Suprapubic skin (tissue), 3 donors: ENCODE data around the gene CAMTA1.

ENCODE experiments used
- POLR2AphosphoS5 ChIP-seq, 3 donors: sonication (generic); formaldehyde crosslinking; IDR thresholded peaks; one replicate each; pipeline ENCODE4 v1.6.1; 2017; ENCODE audit warnings: antibody characterized with exemption in 3 of 3
- TF ChIP-seq, protein P1 (sequence below), 2 donors: fragments of 200-600 bp in 1 of 2; fragments of 450-650 bp in 1 of 2; sonication (generic) in 1 of 2; IDR thresholded peaks; one replicate each; pipeline ENCODE4 v1.5.1; 2016 to 2019; ENCODE audit warnings: antibody characterized with exemption in 2 of 2, mild to moderate bottlenecking in 1 of 2, moderate library complexity in 1 of 2

GRCh38 chr1:7063981-7064380 is 278.7 kb downstream of the CAMTA1 start:
- TF ChIP-seq, protein P1, sequence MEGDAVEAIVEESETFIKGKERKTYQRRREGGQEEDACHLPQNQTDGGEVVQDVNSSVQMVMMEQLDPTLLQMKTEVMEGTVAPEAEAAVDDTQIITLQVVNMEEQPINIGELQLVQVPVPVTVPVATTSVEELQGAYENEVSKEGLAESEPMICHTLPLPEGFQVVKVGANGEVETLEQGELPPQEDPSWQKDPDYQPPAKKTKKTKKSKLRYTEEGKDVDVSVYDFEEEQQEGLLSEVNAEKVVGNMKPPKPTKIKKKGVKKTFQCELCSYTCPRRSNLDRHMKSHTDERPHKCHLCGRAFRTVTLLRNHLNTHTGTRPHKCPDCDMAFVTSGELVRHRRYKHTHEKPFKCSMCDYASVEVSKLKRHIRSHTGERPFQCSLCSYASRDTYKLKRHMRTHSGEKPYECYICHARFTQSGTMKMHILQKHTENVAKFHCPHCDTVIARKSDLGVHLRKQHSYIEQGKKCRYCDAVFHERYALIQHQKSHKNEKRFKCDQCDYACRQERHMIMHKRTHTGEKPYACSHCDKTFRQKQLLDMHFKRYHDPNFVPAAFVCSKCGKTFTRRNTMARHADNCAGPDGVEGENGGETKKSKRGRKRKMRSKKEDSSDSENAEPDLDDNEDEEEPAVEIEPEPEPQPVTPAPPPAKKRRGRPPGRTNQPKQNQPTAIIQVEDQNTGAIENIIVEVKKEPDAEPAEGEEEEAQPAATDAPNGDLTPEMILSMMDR (IDR thresholded peaks at IDR 0.05): no peak
- TF ChIP-seq POLR2AphosphoS5 (IDR thresholded peaks at IDR 0.05): no peak
